GM21528 (cell line): ENCODE measurements around the gene NDUFA11.

ENCODE experiments used
- ATAC-seq: cut with Tn5 transposase; IDR thresholded peaks from one replicate; pipeline ENCODE4 v1.9.1; 2021; ENCODE audit warnings: mild to moderate bottlenecking, moderate library complexity; ENCODE audit not compliant: unreplicated experiment, low FRiP score

NDUFA11 gene

GRCh38 chr19:5903624-5904351 is at the start of gene NDUFA11:
NDUFA11 (minus strand) TSS chr19:5903790; CDS start chr19:5903708, 82 bp downstream.
- ATAC-seq: peak; percentile 39

- no peak for ATAC-seq
Measured at GRCh38 chr19:5953030-5953589, 49.5 kb upstream of the NDUFA11 start.

GRCh38 chr19:5952193-5953029 is 48.8 kb upstream of the NDUFA11 start:
- no peak for ATAC-seq

- ATAC-seq: no peak
Measured at GRCh38 chr19:5951338-5951861, 47.8 kb upstream of the NDUFA11 start.

- no peak for ATAC-seq
Measured at GRCh38 chr19:5950741-5951140, 47.2 kb upstream of the NDUFA11 start.

GRCh38 chr19:5949792-5950305 is 46.3 kb upstream of the NDUFA11 start:
- ATAC-seq: no peak

- no peak for ATAC-seq
Measured at GRCh38 chr19:5948752-5949564, 45.4 kb upstream of the NDUFA11 start.

GRCh38 chr19:5947435-5947834 is 43.8 kb upstream of the NDUFA11 start:
- ATAC-seq: no peak

GRCh38 chr19:5943623-5944022 is 40.0 kb upstream of the NDUFA11 start:
- no peak for ATAC-seq

GRCh38 chr19:5943045-5943444 is 39.5 kb upstream of the NDUFA11 start:
- no peak for ATAC-seq

GRCh38 chr19:5941673-5942072 is 38.1 kb upstream of the NDUFA11 start:
- ATAC-seq: no peak

- ATAC-seq: no peak
Measured at GRCh38 chr19:5940260-5941208, 36.9 kb upstream of the NDUFA11 start.

GRCh38 chr19:5937550-5937949 is 34.0 kb upstream of the NDUFA11 start:
- ATAC-seq: no peak

- no peak for ATAC-seq
Measured at GRCh38 chr19:5936292-5936592, 32.7 kb upstream of the NDUFA11 start.

GRCh38 chr19:5935473-5936291 is 32.1 kb upstream of the NDUFA11 start:
- no peak for ATAC-seq

GRCh38 chr19:5934774-5935472 is 31.3 kb upstream of the NDUFA11 start:
- no peak for ATAC-seq

GRCh38 chr19:5934069-5934401 is 30.4 kb upstream of the NDUFA11 start:
- ATAC-seq: no peak
